ENCODE results near the gene PLK1. TPM values are rescaled to one million over a fixed set of nuclear protein-coding genes. Genes with fewer than 3 reads are reported as not detected.
"Not testable (repeated sequence)": the region's sequence is repeated elsewhere in the genome, so short reads cannot be mapped to it uniquely, and the experiment has no call there.

The PLK1 gene
- 125 and 126 TPM in 2 replicates for total RNA-seq (2014; rRNA removed; shearing (Covaris generic))

GRCh38 chr16:23678430-23679273 is at the start of gene PLK1:
Gene PLK1, plus strand, starts transcription at chr16:23678889. Its CDS starts 44 bp downstream, at chr16:23678933.
- no peaks in the 10 kb centered on the region for H3K27me3 ChIP-seq (ENCODE audit: control insufficient read depth, insufficient read depth, low read length)

GRCh38 chr16:23629516-23629915 is 49.2 kb upstream of the PLK1 start:
- peaks cover 22% of the 10 kb centered on the region for H3K36me3 ChIP-seq (replicated peaks; ENCODE audit: control insufficient read depth, insufficient read depth, low read length)
- no peak for DNase-seq

More at GRCh38 chr16:23678430-23679273, at the start of gene PLK1:
- Histone ChIP-seq H3K4me3 (ENCODE audit: insufficient read depth, low read depth, low read length) (peak within 1 kb of the TSS; percentile 98), H3K36me3 (replicated peaks; ENCODE audit: control insufficient read depth, insufficient read depth, low read length) (peaks cover 36% of the 10 kb centered on the region)
- DNase-seq = peak; percentile 95

GRCh38 chr16:23631874-23632273 is 46.8 kb upstream of the PLK1 start:
- H3K36me3 ChIP-seq (replicated peaks; ENCODE audit: control insufficient read depth, insufficient read depth, low read length) = peaks cover 28% of the 10 kb centered on the region
- H3K27me3 ChIP-seq (ENCODE audit: control insufficient read depth, insufficient read depth, low read length); DNase-seq; H3K4me3 ChIP-seq (ENCODE audit: insufficient read depth, low read depth, low read length): not testable (repeated sequence)

More at GRCh38 chr16:23629516-23629915, 49.2 kb upstream of the PLK1 start:
- H3K27me3 ChIP-seq (ENCODE audit: control insufficient read depth, insufficient read depth, low read length) = no peaks in the 10 kb centered on the region
- H3K4me3 ChIP-seq (ENCODE audit: insufficient read depth, low read depth, low read length) = no peak overlapping the region

GRCh38 chr16:23634461-23635036 is 44.1 kb upstream of the PLK1 start:
- Histone ChIP-seq H3K27me3 (ENCODE audit: control insufficient read depth, insufficient read depth, low read length) (no peaks in the 10 kb centered on the region), H3K4me3 (ENCODE audit: insufficient read depth, low read depth, low read length) (no peak overlapping the region), H3K36me3 (replicated peaks; ENCODE audit: control insufficient read depth, insufficient read depth, low read length) (peaks cover 25% of the 10 kb centered on the region)
- DNase-seq = no peak

- Histone ChIP-seq H3K27me3 (ENCODE audit: control insufficient read depth, insufficient read depth, low read length) (no peaks in the 10 kb centered on the region), H3K4me3 (ENCODE audit: insufficient read depth, low read depth, low read length) (no peak overlapping the region), H3K36me3 (replicated peaks; ENCODE audit: control insufficient read depth, insufficient read depth, low read length) (peaks cover 19% of the 10 kb centered on the region)
- no peak for DNase-seq
Measured at GRCh38 chr16:23635958-23636357, 42.7 kb upstream of the PLK1 start.

- peak; percentile 71 for DNase-seq
- Histone ChIP-seq H3K4me3 (ENCODE audit: insufficient read depth, low read depth, low read length) (peak overlapping the region; percentile 81), H3K27me3 (ENCODE audit: control insufficient read depth, insufficient read depth, low read length) (no peaks in the 10 kb centered on the region), H3K36me3 (replicated peaks; ENCODE audit: control insufficient read depth, insufficient read depth, low read length) (peaks cover 12% of the 10 kb centered on the region)
Measured at GRCh38 chr16:23640615-23640930, 38.1 kb upstream of the PLK1 start.

GRCh38 chr16:23640931-23641765 is 37.5 kb upstream of the PLK1 start, which contains the start of the genes DCTN5 and PALB2:
Gene DCTN5, plus strand, starts transcription at chr16:23641466. Its CDS starts 77 bp downstream, at chr16:23641543.
Gene PALB2, minus strand, starts transcription at chr16:23641310. Its CDS starts 153 bp downstream, at chr16:23641157.
- Histone ChIP-seq H3K4me3 (ENCODE audit: insufficient read depth, low read depth, low read length) (peak within 1 kb of the TSS; percentile 81), H3K27me3 (ENCODE audit: control insufficient read depth, insufficient read depth, low read length) (no peaks in the 10 kb centered on the region), H3K36me3 (replicated peaks; ENCODE audit: control insufficient read depth, insufficient read depth, low read length) (peaks cover 7% of the 10 kb centered on the region)
- peak; percentile 96 for DNase-seq

- no peak for DNase-seq
- H3K4me3 ChIP-seq (ENCODE audit: insufficient read depth, low read depth, low read length) = peak overlapping the region; percentile 81
- H3K27me3 ChIP-seq (ENCODE audit: control insufficient read depth, insufficient read depth, low read length) = no peaks in the 10 kb centered on the region
- peaks cover 7% of the 10 kb centered on the region for H3K36me3 ChIP-seq (replicated peaks; ENCODE audit: control insufficient read depth, insufficient read depth, low read length)
Measured at GRCh38 chr16:23642246-23642774, 36.4 kb upstream of the PLK1 start.

GRCh38 chr16:23650674-23651416 is 27.8 kb upstream of the PLK1 start:
- Histone ChIP-seq H3K36me3 (replicated peaks; ENCODE audit: control insufficient read depth, insufficient read depth, low read length) (peaks cover 2% of the 10 kb centered on the region; the same call in 1 of the 2 replicates), H3K27me3 (ENCODE audit: control insufficient read depth, insufficient read depth, low read length) (no peaks in the 10 kb centered on the region), H3K4me3 (ENCODE audit: insufficient read depth, low read depth, low read length) (no peak overlapping the region)
- no peak for DNase-seq

- DNase-seq = no peak
- Histone ChIP-seq H3K27me3 (ENCODE audit: control insufficient read depth, insufficient read depth, low read length) (no peaks in the 10 kb centered on the region), H3K36me3 (replicated peaks; ENCODE audit: control insufficient read depth, insufficient read depth, low read length) (peaks cover 2% of the 10 kb centered on the region; the same call in 1 of the 2 replicates), H3K4me3 (ENCODE audit: insufficient read depth, low read depth, low read length) (no peak overlapping the region)
Measured at GRCh38 chr16:23651943-23652468, 26.7 kb upstream of the PLK1 start.

GRCh38 chr16:23663918-23664317 is 14.8 kb upstream of the PLK1 start:
- no peaks in the 10 kb centered on the region for H3K27me3 ChIP-seq (ENCODE audit: control insufficient read depth, insufficient read depth, low read length)
- H3K4me3 ChIP-seq (ENCODE audit: insufficient read depth, low read depth, low read length) = no peak overlapping the region
- H3K36me3 ChIP-seq (replicated peaks; ENCODE audit: control insufficient read depth, insufficient read depth, low read length) = peaks cover 28% of the 10 kb centered on the region
- no peak for DNase-seq

- Histone ChIP-seq H3K36me3 (replicated peaks; ENCODE audit: control insufficient read depth, insufficient read depth, low read length) (peaks cover 35% of the 10 kb centered on the region), H3K27me3 (ENCODE audit: control insufficient read depth, insufficient read depth, low read length) (no peaks in the 10 kb centered on the region), H3K4me3 (ENCODE audit: insufficient read depth, low read depth, low read length) (no peak overlapping the region)
- DNase-seq = no peak
Measured at GRCh38 chr16:23666571-23667354, 11.9 kb upstream of the PLK1 start.

- H3K4me3 ChIP-seq (ENCODE audit: insufficient read depth, low read depth, low read length) = no peak overlapping the region
- H3K36me3 ChIP-seq (replicated peaks; ENCODE audit: control insufficient read depth, insufficient read depth, low read length) = peaks cover 34% of the 10 kb centered on the region
- no peak for DNase-seq
- no peaks in the 10 kb centered on the region for H3K27me3 ChIP-seq (ENCODE audit: control insufficient read depth, insufficient read depth, low read length)
Measured at GRCh38 chr16:23667355-23667659, 11.4 kb upstream of the PLK1 start.
